Thyroid gland (tissue), 4 donors: ENCODE results near the gene TOM1. TPM values are rescaled to one million over a fixed set of nuclear protein-coding genes. Genes with fewer than 3 reads are reported as not detected.

Experiments
- DNase-seq, 2 donors: peaks; one replicate each; pipeline ENCODE4 v3.0.0-alpha.2; 2019
- H3K27ac ChIP-seq, 3 donors: fragments of 200-600 bp; sonication (generic); 1 replicate in 2 of 3; 2 replicates in 1 of 3; pipeline ENCODE4 v1.5.1; 2016 to 2019; ENCODE audit warnings: mild to moderate bottlenecking in 1 of 3, moderate library complexity in 1 of 3
- H3K27me3 ChIP-seq: fragments of 200-600 bp; sonication (generic); one replicate; pipeline ENCODE4 v1.5.1; 2019
- H3K36me3 ChIP-seq, 2 donors: fragments of 200-600 bp; sonication (generic); one replicate each; pipeline ENCODE4 v1.5.1; 2016 to 2019
- H3K4me1 ChIP-seq, 2 donors: fragments of 200-600 bp; sonication (generic); one replicate each; pipeline ENCODE4 v1.5.1; 2017 to 2019
- H3K4me3 ChIP-seq, 3 donors: fragments of 200-600 bp; sonication (generic); replicated peaks in 1 of 3; 1 replicate in 2 of 3; 2 replicates in 1 of 3; pipeline ENCODE4 v1.5.1; 2016; ENCODE audit warnings: mild to moderate bottlenecking in 1 of 3
- H3K9me3 ChIP-seq: fragments of 200-600 bp; sonication (generic); one replicate; pipeline ENCODE4 v1.5.1; 2017
- POLR2A ChIP-seq, 2 donors: fragments of 450-650 bp; IDR thresholded peaks; one replicate each; pipeline ENCODE4 v1.6.1; 2017; ENCODE audit warnings: antibody characterized with exemption in 2 of 2, mild to moderate bottlenecking in 2 of 2, moderate library complexity in 1 of 2
- WGBS, 2 donors: methylation state at CpG; one replicate each; pipeline ENCODE4 v1.1.5; 2017; 5-methylcytosine and 5-hydroxymethylcytosine counted together
- intact Hi-C: fragments of 100-400 bp; cut with DNase I; formaldehyde crosslinking; loops from one replicate; pipeline ENCODE4 v1.15.1; 2023
- total RNA-seq, 4 donors: library from RNA; depleted of rRNA; stranded (reverse); fragments of >200 nt; gene quantifications; one replicate each; pipeline ENCODE4 v1.2.3, GENCODE V29; 2016
- TF ChIP-seq, protein P1 (sequence below), 6 experiments: fragments of 200-600 bp in 3 of 6; fragments of 450-650 bp in 3 of 6; sonication (generic) in 3 of 6; IDR thresholded peaks; one replicate each; pipeline ENCODE4 v1.5.1; 2016 to 2019; ENCODE audit warnings: antibody characterized with exemption in 6 of 6, mild to moderate bottlenecking in 2 of 6, inconsistent platforms in 1 of 6, moderate library complexity in 1 of 6

Gene TOM1
- total RNA-seq, 4 donors from 2014 or later: 60.5 to 87.1 (median 79.9) TPM

DNA sequence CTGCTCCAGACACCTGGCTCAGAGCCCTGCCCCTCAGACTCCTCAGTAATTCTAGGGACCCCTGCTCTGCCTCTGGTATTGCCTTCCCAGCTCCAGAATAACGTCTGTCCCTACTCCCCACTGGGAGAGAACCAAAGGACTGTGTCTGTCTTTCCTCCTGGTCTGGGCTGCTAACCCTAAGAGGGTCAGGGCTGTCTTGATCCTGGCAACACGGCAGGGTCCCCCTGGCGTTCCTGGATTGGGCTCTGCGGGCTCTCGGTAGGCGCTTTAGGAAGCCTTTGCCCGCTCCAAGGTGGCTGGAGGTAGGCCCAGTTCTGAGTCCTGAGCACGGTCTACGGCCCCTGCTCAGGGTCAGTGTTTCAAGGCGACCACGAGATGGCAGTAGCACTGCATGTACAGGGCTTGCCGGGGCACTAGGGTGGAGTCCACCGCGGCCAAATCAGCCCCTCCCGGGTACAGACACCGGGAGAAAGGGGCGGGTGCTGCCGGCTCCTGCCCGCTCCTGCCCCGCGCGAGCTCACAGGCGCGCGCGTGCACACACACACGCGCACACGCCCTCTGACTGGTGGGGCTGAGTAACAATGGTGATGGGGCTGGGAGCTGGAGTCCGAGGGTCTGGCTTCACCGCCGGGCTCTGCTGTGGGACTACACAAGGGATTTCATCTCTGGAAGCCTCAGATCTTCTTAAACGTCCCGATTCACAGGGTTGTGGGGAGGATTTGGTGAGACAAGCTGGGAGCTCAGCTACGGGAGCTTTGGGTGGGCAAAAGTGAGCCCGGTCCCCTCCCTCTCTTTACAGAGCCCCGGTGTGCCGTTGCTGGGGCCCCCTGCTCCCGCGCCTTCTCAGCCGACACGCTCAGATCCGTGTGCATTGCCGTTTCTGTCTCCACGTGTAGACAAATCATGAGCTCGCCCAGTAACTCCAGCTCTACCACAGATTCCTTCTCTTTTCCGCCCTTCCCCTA is 51.1 kb downstream of the TOM1 start:
- DNase-seq: peak; percentile 94 to 95
- H3K9me3 ChIP-seq: no peaks in the 10 kb centered on the region
- WGBS, 2 donors: 2 to 5% methylated on average over 18 to 27 of the region's 47 CpGs
- no peaks in the 10 kb centered on the region for H3K27me3 ChIP-seq
- peak overlapping the region in 2 of 3 donors; percentile 47 to 56 for H3K4me3 ChIP-seq
- peak overlapping the region; percentile 52 to 84 (median 82) for H3K27ac ChIP-seq
- H3K36me3 ChIP-seq: peaks cover 4 to 7% of the 10 kb centered on the region in 2 donors
- intact Hi-C loops: loop anchor here (2.0 to 10.0 kb wide), 3 partner anchors 74 to 271 kb away; no protein-coding TSS in a partner anchor
- TF ChIP-seq POLR2A (IDR thresholded peaks at IDR 0.05): no peak
- TF ChIP-seq, protein P1, sequence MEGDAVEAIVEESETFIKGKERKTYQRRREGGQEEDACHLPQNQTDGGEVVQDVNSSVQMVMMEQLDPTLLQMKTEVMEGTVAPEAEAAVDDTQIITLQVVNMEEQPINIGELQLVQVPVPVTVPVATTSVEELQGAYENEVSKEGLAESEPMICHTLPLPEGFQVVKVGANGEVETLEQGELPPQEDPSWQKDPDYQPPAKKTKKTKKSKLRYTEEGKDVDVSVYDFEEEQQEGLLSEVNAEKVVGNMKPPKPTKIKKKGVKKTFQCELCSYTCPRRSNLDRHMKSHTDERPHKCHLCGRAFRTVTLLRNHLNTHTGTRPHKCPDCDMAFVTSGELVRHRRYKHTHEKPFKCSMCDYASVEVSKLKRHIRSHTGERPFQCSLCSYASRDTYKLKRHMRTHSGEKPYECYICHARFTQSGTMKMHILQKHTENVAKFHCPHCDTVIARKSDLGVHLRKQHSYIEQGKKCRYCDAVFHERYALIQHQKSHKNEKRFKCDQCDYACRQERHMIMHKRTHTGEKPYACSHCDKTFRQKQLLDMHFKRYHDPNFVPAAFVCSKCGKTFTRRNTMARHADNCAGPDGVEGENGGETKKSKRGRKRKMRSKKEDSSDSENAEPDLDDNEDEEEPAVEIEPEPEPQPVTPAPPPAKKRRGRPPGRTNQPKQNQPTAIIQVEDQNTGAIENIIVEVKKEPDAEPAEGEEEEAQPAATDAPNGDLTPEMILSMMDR (IDR thresholded peaks at IDR 0.05): peak; percentile 73 to 99 (median 92)
- peaks cover 15 to 28% of the 10 kb centered on the region in 2 donors for H3K4me1 ChIP-seq

DNA sequence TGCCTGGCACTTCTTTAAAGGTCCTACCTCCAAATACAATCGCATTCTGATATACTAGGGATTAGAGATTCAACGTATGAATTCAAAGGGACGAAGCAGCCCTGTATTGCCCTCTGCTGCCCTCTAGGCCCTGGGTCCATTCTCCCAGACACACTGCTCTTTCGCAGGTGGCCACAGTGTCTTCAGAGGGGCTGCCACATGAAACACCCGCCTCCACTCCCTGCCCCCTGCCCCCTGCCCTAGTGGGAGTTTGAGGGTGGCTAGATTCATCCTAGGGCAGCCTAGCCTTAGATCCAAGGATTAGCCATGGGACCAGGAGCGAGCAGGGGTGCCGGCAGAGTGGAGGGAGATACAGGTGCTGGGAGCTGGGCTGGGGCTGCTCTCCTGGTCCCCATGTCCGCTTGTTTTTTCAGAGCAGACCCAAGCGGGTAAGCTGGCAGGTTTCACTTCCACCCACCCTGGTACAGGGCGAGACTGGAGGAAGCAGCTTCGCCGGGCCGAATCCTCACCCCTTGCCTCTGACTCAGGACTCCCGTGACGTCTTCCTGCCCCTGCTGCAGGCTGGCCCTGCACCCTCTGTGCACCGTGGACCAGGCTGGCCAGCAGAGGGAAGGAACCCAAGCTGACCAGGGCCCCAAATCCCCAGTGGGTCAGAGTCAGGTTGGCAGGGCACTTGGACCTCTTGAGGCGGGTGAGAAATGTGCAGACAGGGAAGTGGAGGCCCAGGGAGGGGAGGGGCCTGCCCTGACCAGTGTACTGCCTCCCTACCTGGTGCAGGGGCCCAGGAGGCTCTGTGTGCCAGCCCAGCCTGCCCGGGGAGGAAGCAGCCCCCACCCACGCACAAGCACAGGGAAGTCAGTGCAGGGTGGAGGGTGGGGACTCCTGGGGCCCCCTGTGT is 52.8 kb downstream of the TOM1 start:
- TF ChIP-seq, protein P1 (IDR thresholded peaks at IDR 0.05): peak in 1 of 6 experiments; percentile 19
- no peak for TF ChIP-seq POLR2A (IDR thresholded peaks at IDR 0.05)
- H3K9me3 ChIP-seq: no peaks in the 10 kb centered on the region
- peaks cover 15 to 28% of the 10 kb centered on the region in 2 donors for H3K4me1 ChIP-seq
- 73 to 80% methylated on average over 15 of the region's 19 CpGs for WGBS, 2 donors
- intact Hi-C loops: loop anchor here (5.0 to 10.0 kb wide), 2 partner anchors 72 to 270 kb away; no protein-coding TSS in a partner anchor
- peaks cover 0 to 2% of the 10 kb centered on the region in 2 donors for H3K36me3 ChIP-seq
- peak in 1 of 2 donors; percentile 40 for DNase-seq
- no peak overlapping the region for H3K4me3 ChIP-seq
- no peaks in the 10 kb centered on the region for H3K27me3 ChIP-seq
- no peak overlapping the region for H3K27ac ChIP-seq

DNA sequence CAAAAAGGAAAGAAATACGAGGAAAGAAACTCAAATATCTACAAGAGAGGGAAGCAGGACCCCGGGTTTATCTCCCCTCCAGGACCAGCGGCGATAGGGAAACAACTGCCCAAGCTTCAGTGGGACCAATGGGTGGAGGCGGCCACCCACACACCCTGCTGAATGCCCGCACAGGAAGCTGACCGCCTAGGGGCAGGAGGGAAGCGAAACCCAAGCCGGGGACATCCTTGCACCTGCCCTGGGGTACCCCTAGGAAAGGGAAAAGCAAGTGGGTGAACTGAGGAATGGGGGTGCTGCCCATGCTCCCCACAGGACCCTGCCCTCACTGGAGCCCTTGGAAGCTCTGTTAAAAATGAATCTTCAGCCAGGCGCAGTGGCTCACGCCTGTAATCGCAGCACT is 53.6 kb downstream of the TOM1 start:
- H3K9me3 ChIP-seq: no peaks in the 10 kb centered on the region
- H3K27me3 ChIP-seq: no peaks in the 10 kb centered on the region
- peaks cover 15 to 28% of the 10 kb centered on the region in 2 donors for H3K4me1 ChIP-seq
- intact Hi-C loops: loop anchor here (5.0 to 10.0 kb wide), 2 partner anchors 71 to 269 kb away; no protein-coding TSS in a partner anchor
- DNase-seq: no peak
- no peak overlapping the region for H3K4me3 ChIP-seq
- H3K27ac ChIP-seq: no peak overlapping the region
- TF ChIP-seq, protein P1 (IDR thresholded peaks at IDR 0.05): no peak
- TF ChIP-seq POLR2A (IDR thresholded peaks at IDR 0.05): no peak
- 70 to 75% methylated on average over 12 of the region's 12 CpGs for WGBS, 2 donors
- no peaks in the 10 kb centered on the region for H3K36me3 ChIP-seq

DNA sequence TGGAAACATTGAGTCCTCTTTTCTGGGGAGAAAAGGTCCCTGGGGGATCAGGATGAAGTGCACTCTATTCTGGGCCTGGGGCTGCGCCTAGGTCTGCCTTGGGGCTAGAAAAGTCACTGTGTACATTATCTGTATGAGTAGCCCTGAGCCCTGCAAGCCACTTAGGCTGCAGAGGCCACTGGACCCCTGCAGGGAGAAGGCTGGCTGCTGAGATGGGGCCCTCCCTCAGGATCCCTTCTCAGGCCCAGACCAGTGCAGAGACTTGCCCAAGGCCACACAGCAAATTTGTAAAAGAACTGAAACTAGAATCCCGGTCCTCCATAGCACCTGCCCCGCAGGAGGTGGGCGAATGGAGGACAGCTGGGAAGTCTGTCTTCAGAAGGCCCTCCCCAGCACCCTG is 54.4 kb downstream of the TOM1 start:
- WGBS, 2 donors: 89 to 91% methylated on average over 4 of the region's 4 CpGs
- no peak for DNase-seq
- Histone ChIP-seq H3K27me3 (no peaks in the 10 kb centered on the region), H3K9me3 (no peaks in the 10 kb centered on the region), H3K27ac (peak overlapping the region in 1 of 3 donors; percentile 5), H3K4me1 (peaks cover 15 to 22% of the 10 kb centered on the region in 2 donors), H3K36me3 (no peaks in the 10 kb centered on the region), H3K4me3 (no peak overlapping the region)
- intact Hi-C loops: loop anchor here (5.0 to 10.0 kb wide), 2 partner anchors 71 to 268 kb away; no protein-coding TSS in a partner anchor
- TF ChIP-seq POLR2A (IDR thresholded peaks at IDR 0.05): no peak
- TF ChIP-seq, protein P1 (IDR thresholded peaks at IDR 0.05): no peak
